Measurements from ENCODE around the gene GNAT2. TPM values are rescaled to one million over a fixed set of nuclear protein-coding genes. Genes with fewer than 3 reads are reported as not detected.

Gene GNAT2
- total and polyA plus RNA-seq, 4 donors: 0.24 TPM; not detected in 3

- Histone ChIP-seq H3K9me3 (ENCODE audit: control insufficient read depth in 4 of 4, insufficient read depth in 3 of 4, low read length in 3 of 4) (no peaks in the 10 kb centered on the region), H3K36me3 (ENCODE audit: control insufficient read depth in 4 of 4, insufficient read depth in 4 of 4, low read length in 4 of 4) (no peaks in the 10 kb centered on the region), H3K4me3 (no peak overlapping the region), H3K27me3 (ENCODE audit: control insufficient read depth in 3 of 3, insufficient read depth in 3 of 3, low read length in 2 of 3) (peaks cover 0 to 8% (median 0%) of the 10 kb centered on the region in 3 donors), H3K4me1 (ENCODE audit: control insufficient read depth in 5 of 5, insufficient read depth in 5 of 5, low read length in 5 of 5) (peaks cover 0 to 7% (median 0%) of the 10 kb centered on the region in 5 donors), H3K27ac (ENCODE audit: low read depth in 1 of 2, low read length in 1 of 2) (no peak overlapping the region), H3K9ac (ENCODE audit: insufficient read depth in 1 of 2, low read length in 2 of 2) (no peak overlapping the region)
- DNase-seq (no peak), ATAC-seq (ENCODE audit: insufficient read depth, low FRiP score) (no peak)
- no peak for TF ChIP-seq CTCF (IDR thresholded peaks at IDR 0.05; ENCODE audit: control extremely low read depth, extremely low read depth)
- WGBS, 2 donors: 96 to 97% methylated on average over 3 of the region's 3 CpGs
Observed at GRCh38 chr1:109609881-109610280, 9.5 kb downstream of the GNAT2 start.

GRCh38 chr1:109605381-109605780 is 14.0 kb downstream of the GNAT2 start:
- no peak for DNase-seq
- WGBS, 2 donors: 94 to 97% methylated on average over 1 of the region's 1 CpG
- Histone ChIP-seq H3K27me3 (ENCODE audit: control insufficient read depth in 3 of 3, insufficient read depth in 3 of 3, low read length in 2 of 3) (peaks cover 0 to 2% (median 0%) of the 10 kb centered on the region in 3 donors), H3K36me3 (ENCODE audit: control insufficient read depth in 4 of 4, insufficient read depth in 4 of 4, low read length in 4 of 4) (peaks cover 0 to 2% (median 0%) of the 10 kb centered on the region in 4 donors), H3K4me3 (no peak overlapping the region), H3K9me3 (ENCODE audit: control insufficient read depth in 4 of 4, insufficient read depth in 3 of 4, low read length in 3 of 4) (no peaks in the 10 kb centered on the region), H3K9ac (ENCODE audit: insufficient read depth in 1 of 2, low read length in 2 of 2) (no peak overlapping the region), H3K4me1 (ENCODE audit: control insufficient read depth in 5 of 5, insufficient read depth in 5 of 5, low read length in 5 of 5) (no peaks in the 10 kb centered on the region), H3K27ac (ENCODE audit: low read depth in 1 of 2, low read length in 1 of 2) (no peak overlapping the region)
- TF ChIP-seq CTCF (IDR thresholded peaks at IDR 0.05; ENCODE audit: control extremely low read depth, extremely low read depth): no peak
- ATAC-seq (ENCODE audit: insufficient read depth, low FRiP score): no peak

GRCh38 chr1:109603229-109603628 is 16.2 kb downstream of the GNAT2 start:
- Histone ChIP-seq H3K27me3 (ENCODE audit: control insufficient read depth in 3 of 3, insufficient read depth in 3 of 3, low read length in 2 of 3) (no peaks in the 10 kb centered on the region), H3K36me3 (ENCODE audit: control insufficient read depth in 4 of 4, insufficient read depth in 4 of 4, low read length in 4 of 4) (peaks cover 0 to 4% (median 1%) of the 10 kb centered on the region in 4 donors), H3K27ac (ENCODE audit: low read depth in 1 of 2, low read length in 1 of 2) (no peak overlapping the region), H3K4me3 (no peak overlapping the region), H3K9me3 (ENCODE audit: control insufficient read depth in 4 of 4, insufficient read depth in 3 of 4, low read length in 3 of 4) (no peaks in the 10 kb centered on the region), H3K4me1 (ENCODE audit: control insufficient read depth in 5 of 5, insufficient read depth in 5 of 5, low read length in 5 of 5) (no peaks in the 10 kb centered on the region), H3K9ac (ENCODE audit: insufficient read depth in 1 of 2, low read length in 2 of 2) (no peak overlapping the region)
- no peak for DNase-seq
- TF ChIP-seq CTCF (IDR thresholded peaks at IDR 0.05; ENCODE audit: control extremely low read depth, extremely low read depth): no peak
- ATAC-seq (ENCODE audit: insufficient read depth, low FRiP score): no peak
- WGBS, 2 donors: 93 to 94% methylated on average over 3 of the region's 3 CpGs

- 89 to 93% methylated on average over 5 of the region's 5 CpGs for WGBS, 2 donors
- Histone ChIP-seq H3K27me3 (ENCODE audit: control insufficient read depth in 3 of 3, insufficient read depth in 3 of 3, low read length in 2 of 3) (no peaks in the 10 kb centered on the region), H3K36me3 (ENCODE audit: control insufficient read depth in 4 of 4, insufficient read depth in 4 of 4, low read length in 4 of 4) (peaks cover 0 to 9% (median under 1%) of the 10 kb centered on the region in 4 donors), H3K9me3 (ENCODE audit: control insufficient read depth in 4 of 4, insufficient read depth in 3 of 4, low read length in 3 of 4) (no peaks in the 10 kb centered on the region), H3K4me1 (ENCODE audit: control insufficient read depth in 5 of 5, insufficient read depth in 5 of 5, low read length in 5 of 5) (no peaks in the 10 kb centered on the region), H3K9ac (ENCODE audit: insufficient read depth in 1 of 2, low read length in 2 of 2) (no peak overlapping the region), H3K27ac (ENCODE audit: low read depth in 1 of 2, low read length in 1 of 2) (no peak overlapping the region), H3K4me3 (no peak overlapping the region)
- DNase-seq (peak in 2 of 3 donors; percentile 40 to 42), ATAC-seq (ENCODE audit: insufficient read depth, low FRiP score) (no peak)
- TF ChIP-seq CTCF (IDR thresholded peaks at IDR 0.05; ENCODE audit: control extremely low read depth, extremely low read depth): no peak
Observed at GRCh38 chr1:109598655-109599054, 20.8 kb downstream of the GNAT2 start.
